ENCODE data around the gene PLEKHM3. TPM values are rescaled to one million over a fixed set of nuclear protein-coding genes. Genes with fewer than 3 reads are reported as not detected.

The PLEKHM3 gene
- total and polyA plus RNA-seq, 2 donors (not counting 1 experiment from before 2014, with no cell fraction given) = 5.3 to 20.1 TPM

GRCh38 chr2:207875473-207876212, 149.7 kb downstream of the PLEKHM3 start:
- Histone ChIP-seq H3K36me3 (ENCODE audit: control insufficient read depth, insufficient read depth, low read length) (no peaks in the 10 kb centered on the region), H2AFZ (ENCODE audit: low read length) (no peak overlapping the region), H3K9ac (ENCODE audit: insufficient read depth, low read length) (no peak overlapping the region), H4K20me1 (ENCODE audit: control insufficient read depth, extremely low read depth, insufficient read depth, low read length) (no peaks in the 10 kb centered on the region), H3K9me3 (ENCODE audit: control insufficient read depth, insufficient read depth, low read depth, low read length) (no peaks in the 10 kb centered on the region), H3K79me2 (ENCODE audit: control insufficient read depth, insufficient read depth, low read length) (no peaks in the 10 kb centered on the region), H3K4me1 (ENCODE audit: control insufficient read depth, extremely low read depth, insufficient read depth, low read length) (no peaks in the 10 kb centered on the region), H3K27me3 (ENCODE audit: control insufficient read depth, insufficient read depth, low read length) (no peaks in the 10 kb centered on the region), H3K4me3 (replicated peaks in 1 of 4; ENCODE audit: control extremely low read depth in 1 of 4, insufficient read depth in 1 of 4, low read depth in 3 of 4, low read length in 4 of 4) (no peak overlapping the region), H3K27ac (ENCODE audit: insufficient read depth, low read length) (no peak overlapping the region), H3K4me2 (ENCODE audit: extremely low read depth, insufficient read depth, low read length) (no peak overlapping the region)
- no peak for TF ChIP-seq EZH2 (IDR thresholded peaks at IDR 0.05; ENCODE audit: low read length, missing control alignments)
- no peak for TF ChIP-seq CTCF (conservative IDR thresholded peaks at IDR 0.05 in 1 of 2, IDR thresholded peaks at IDR 0.05 in 1 of 2; ENCODE audit: low read depth in 1 of 2, low read length in 2 of 2)
- no peak for DNase-seq (ENCODE audit: low read depth in 2 of 2)

- H4K20me1 ChIP-seq (ENCODE audit: control insufficient read depth, extremely low read depth, insufficient read depth, low read length) = no peaks in the 10 kb centered on the region
- H3K9ac ChIP-seq (ENCODE audit: insufficient read depth, low read length) = no peak overlapping the region
- no peak overlapping the region for H3K4me3 ChIP-seq (replicated peaks in 1 of 4; ENCODE audit: control extremely low read depth in 1 of 4, insufficient read depth in 1 of 4, low read depth in 3 of 4, low read length in 4 of 4)
- no peaks in the 10 kb centered on the region for H3K9me3 ChIP-seq (ENCODE audit: control insufficient read depth, insufficient read depth, low read depth, low read length)
- H3K36me3 ChIP-seq (ENCODE audit: control insufficient read depth, insufficient read depth, low read length) = no peaks in the 10 kb centered on the region
- H3K27ac ChIP-seq (ENCODE audit: insufficient read depth, low read length) = no peak overlapping the region
- no peaks in the 10 kb centered on the region for H3K79me2 ChIP-seq (ENCODE audit: control insufficient read depth, insufficient read depth, low read length)
- no peak for TF ChIP-seq CTCF (conservative IDR thresholded peaks at IDR 0.05 in 1 of 2, IDR thresholded peaks at IDR 0.05 in 1 of 2; ENCODE audit: low read depth in 1 of 2, low read length in 2 of 2)
- TF ChIP-seq EZH2 (IDR thresholded peaks at IDR 0.05; ENCODE audit: low read length, missing control alignments) = no peak
- no peak for DNase-seq (ENCODE audit: low read depth in 2 of 2)
- no peak overlapping the region for H3K4me2 ChIP-seq (ENCODE audit: extremely low read depth, insufficient read depth, low read length)
- H3K27me3 ChIP-seq (ENCODE audit: control insufficient read depth, insufficient read depth, low read length) = no peaks in the 10 kb centered on the region
- no peak overlapping the region for H2AFZ ChIP-seq (ENCODE audit: low read length)
- peaks cover 8% of the 10 kb centered on the region for H3K4me1 ChIP-seq (ENCODE audit: control insufficient read depth, extremely low read depth, insufficient read depth, low read length)
Observed at GRCh38 chr2:207873794-207874193, 151.5 kb downstream of the PLEKHM3 start.

- DNase-seq (ENCODE audit: low read depth in 2 of 2) = no peak
- Histone ChIP-seq H3K36me3 (ENCODE audit: control insufficient read depth, insufficient read depth, low read length) (no peaks in the 10 kb centered on the region), H3K4me2 (ENCODE audit: extremely low read depth, insufficient read depth, low read length) (no peak overlapping the region), H3K9me3 (ENCODE audit: control insufficient read depth, insufficient read depth, low read depth, low read length) (no peaks in the 10 kb centered on the region), H3K79me2 (ENCODE audit: control insufficient read depth, insufficient read depth, low read length) (no peaks in the 10 kb centered on the region), H3K27ac (ENCODE audit: insufficient read depth, low read length) (no peak overlapping the region), H3K4me3 (replicated peaks in 1 of 4; ENCODE audit: control extremely low read depth in 1 of 4, insufficient read depth in 1 of 4, low read depth in 3 of 4, low read length in 4 of 4) (no peak overlapping the region), H3K27me3 (ENCODE audit: control insufficient read depth, insufficient read depth, low read length) (no peaks in the 10 kb centered on the region), H4K20me1 (ENCODE audit: control insufficient read depth, extremely low read depth, insufficient read depth, low read length) (no peaks in the 10 kb centered on the region), H2AFZ (ENCODE audit: low read length) (no peak overlapping the region), H3K9ac (ENCODE audit: insufficient read depth, low read length) (no peak overlapping the region), H3K4me1 (ENCODE audit: control insufficient read depth, extremely low read depth, insufficient read depth, low read length) (peaks cover 8% of the 10 kb centered on the region)
- no peak for TF ChIP-seq CTCF (conservative IDR thresholded peaks at IDR 0.05 in 1 of 2, IDR thresholded peaks at IDR 0.05 in 1 of 2; ENCODE audit: low read depth in 1 of 2, low read length in 2 of 2)
- no peak for TF ChIP-seq EZH2 (IDR thresholded peaks at IDR 0.05; ENCODE audit: low read length, missing control alignments)
Observed at GRCh38 chr2:207871911-207872310, 153.4 kb downstream of the PLEKHM3 start.

Data from fibroblast of lung (primary cell).